ENCODE data around the gene MCM10. TPM values are rescaled to one million over a fixed set of nuclear protein-coding genes. Genes with fewer than 3 reads are reported as not detected.

The MCM10 gene
- polyA plus RNA-seq, 4 donors, result 6.7 to 13.0 (median 11.2) TPM

GRCh38 chr10:13256627-13257026 lies 95.3 kb downstream of the MCM10 start:
- DNase-seq (ENCODE audit: low read depth in 4 of 4, low spot score in 3 of 4), result no peak

- no peak for DNase-seq (ENCODE audit: low read depth in 4 of 4, low spot score in 3 of 4)
Measured at GRCh38 chr10:13257621-13258140, 96.3 kb downstream of the MCM10 start.

Other genes with a start within 250 kb of the MCM10 start
- 10 to 100 TPM; 12.6 to 14.8 (median 13.6) TPM for gene CCDC3, start 159.8 kb upstream of the MCM10 start, polyA plus RNA-seq (ENCODE audit: insufficient read length in 4 of 4)
- 10 to 100 TPM; 36.7 to 40.6 (median 38.7) TPM for gene OPTN, start 61.4 kb upstream of the MCM10 start, polyA plus RNA-seq (ENCODE audit: insufficient read length in 4 of 4)
- not detected for gene UCMA, start 72.8 kb downstream of the MCM10 start, polyA plus RNA-seq (ENCODE audit: insufficient read length in 4 of 4)
- gene PHYH, start 138.5 kb downstream of the MCM10 start, polyA plus RNA-seq (ENCODE audit: insufficient read length in 4 of 4), result 10 to 100 TPM; 24.4 to 48.6 (median 30.1) TPM
- gene SEPHS1, start 186.7 kb downstream of the MCM10 start, polyA plus RNA-seq (ENCODE audit: insufficient read length in 4 of 4), result 100 to 1,000 TPM; 101 to 142 (median 115) TPM

Measured in left renal pelvis (tissue), 4 donors.